K562 (cell line): ENCODE data around the gene MAGT1. TPM values are rescaled to one million over a fixed set of nuclear protein-coding genes. Genes with fewer than 3 reads are reported as not detected.
"Not testable (repeated sequence)": the region's sequence is repeated elsewhere in the genome, so short reads cannot be mapped to it uniquely, and the experiment has no call there.

ENCODE experiments used
- ATAC-seq: fragments of 200-7000 bp; cut with Tn5 transposase; 3 replicates; pipeline ENCODE4 v1.9.1; 2020; ENCODE audit warnings: moderate library complexity
- BruUV-seq: library from RNA; stranded (reverse); fragments of 400-500 nt; replicated peaks from 2 replicates; lab custom pipeline; 2021; lab: Mats Ljungman, UMichigan
- CTCF ChIA-PET: fragments of 300-600 bp; formaldehyde crosslinking; extraction: SDS; loops from one replicate; lab custom pipeline; 2021; ENCODE audit warnings: low intra/inter-chr PET ratio; lab: Yijun Ruan, JAX
- POLR2A ChIA-PET: fragments of 300-600, 350-650 bp; sonication (Branson Sonifier 250); formaldehyde crosslinking; extraction: SDS; loops from one replicate; lab custom pipeline; 2021; ENCODE audit warnings: antibody characterized with exemption, inconsistent platforms; lab: Yijun Ruan, JAX
- DNase-seq, 4 experiments: peaks; one replicate each; pipeline versions ENCODE4 v3.0.0 to v3.0.0-alpha.2; 2011 to 2018; ENCODE audit warnings: low spot score in 3 of 4, mixed read lengths in 3 of 4; ENCODE audit errors: extremely low read depth in 1 of 4
- FAIRE-seq: peaks from 2 replicates; lab custom pipeline; 2011; peaks lifted over from hg19 to GRCh38; lab: Jason Lieb, UNC
- H2AFZ ChIP-seq: 2 replicates; pipeline ENCODE4 v1.6.0; 2011; ENCODE audit warnings: low read depth, low read length, control low read depth, inconsistent platforms
- H3K27ac ChIP-seq: fragments of 200-600 bp; 3 replicates; pipeline ENCODE4 v1.8.0; 2011; ENCODE audit warnings: low read depth, mild to moderate bottlenecking, control low read depth, inconsistent platforms, low read length, moderate library complexity, mixed read lengths; ENCODE audit errors: extremely low read depth
- H3K27me3 ChIP-seq, 2 experiments: fragments of 300-600 bp in 1 of 2; 2 replicates in 1 of 2; 3 replicates in 1 of 2; pipeline versions ENCODE4 v1.6.0 to v1.8.0; 2011; ENCODE audit warnings: inconsistent platforms in 2 of 2, low read length in 2 of 2, mild to moderate bottlenecking in 1 of 2, mixed read lengths in 1 of 2, moderate library complexity in 1 of 2; ENCODE audit not compliant: control insufficient read depth in 2 of 2, insufficient read depth in 2 of 2
- H3K36me3 ChIP-seq: fragments of 300-600 bp; 3 replicates; pipeline ENCODE4 v1.8.0; 2011; ENCODE audit warnings: mild to moderate bottlenecking, low read length, inconsistent platforms; ENCODE audit not compliant: control insufficient read depth, insufficient read depth
- H3K4me1 ChIP-seq, 2 experiments: fragments of 200-600 bp in 1 of 2; replicated peaks in 1 of 2; 2 replicates in 1 of 2; 3 replicates in 1 of 2; pipeline versions ENCODE4 v1.5.1 to v1.8.0; 2011; ENCODE audit warnings: inconsistent platforms in 2 of 2, low read length in 2 of 2, mild to moderate bottlenecking in 1 of 2, mixed read lengths in 1 of 2, moderate library complexity in 1 of 2; ENCODE audit not compliant: control insufficient read depth in 2 of 2, insufficient read depth in 2 of 2
- H3K4me2 ChIP-seq: 2 replicates; pipeline ENCODE4 v1.6.1; 2011; ENCODE audit warnings: low read length, control low read depth, inconsistent platforms, mixed read lengths; ENCODE audit not compliant: insufficient read depth
- H3K4me3 ChIP-seq: fragments of 200-600 bp; sonication (generic), shearing (Covaris generic); 2 replicates; pipeline ENCODE4 v1.5.1; 2016; ENCODE audit warnings: control low read depth, inconsistent platforms
- H3K79me2 ChIP-seq: fragments of 200-600 bp; 3 replicates; pipeline ENCODE4 v1.8.0; 2011; ENCODE audit warnings: low read length, inconsistent platforms; ENCODE audit not compliant: control insufficient read depth, insufficient read depth
- H3K9ac ChIP-seq, 2 experiments: 2 replicates each; pipeline versions ENCODE4 v1.6.0 to v1.6.1; 2011; ENCODE audit warnings: low read depth in 2 of 2, low read length in 2 of 2, control low read depth in 1 of 2, inconsistent platforms in 1 of 2, mild to moderate bottlenecking in 1 of 2, mixed read lengths in 1 of 2; ENCODE audit not compliant: insufficient read depth in 1 of 2
- H3K9me1 ChIP-seq: one replicate; pipeline ENCODE4 v1.6.0; 2011; ENCODE audit warnings: inconsistent platforms, mild to moderate bottlenecking, low read length, moderate library complexity; ENCODE audit not compliant: control insufficient read depth, insufficient read depth
- H3K9me3 ChIP-seq: replicated peaks from 2 replicates; pipeline ENCODE4 v1.5.1; 2011; ENCODE audit warnings: low read depth, low read length, inconsistent platforms; ENCODE audit not compliant: control insufficient read depth, insufficient read depth
- H4K20me1 ChIP-seq: replicated peaks from 2 replicates; pipeline ENCODE4 v1.6.1; 2011; ENCODE audit warnings: low read length, inconsistent platforms, mixed read lengths; ENCODE audit not compliant: control insufficient read depth, insufficient read depth
- ARID3A ChIP-seq: IDR thresholded peaks from 2 replicates; pipeline ENCODE4 v1.6.1; 2012; ENCODE audit warnings: low read depth, low read length, improper control_type of control experiment, borderline replicate concordance
- GATAD2A ChIP-seq: fragments of 450-650 bp; IDR thresholded peaks from 2 replicates; pipeline ENCODE4 v1.6.1; 2017
- JUNB ChIP-seq: fragments of 450-650 bp; formaldehyde crosslinking; conservative IDR thresholded peaks from 2 replicates; pipeline ENCODE4 v1.4.0; 2020; ENCODE audit warnings: mild to moderate bottlenecking
- NR4A1 ChIP-seq, 2 experiments: fragments of 250-450 bp in 1 of 2; fragments of 450-650 bp in 1 of 2; sonication (Bioruptor Pico) in 1 of 2; IDR thresholded peaks; 2 replicates each; pipeline versions ENCODE4 v1.4.0 to v1.6.1; 2016 to 2020; ENCODE audit warnings: mild to moderate bottlenecking in 2 of 2, missing compliant biosample characterization in 1 of 2, missing genetic modification characterization in 1 of 2, moderate library complexity in 1 of 2
- ZNF146 ChIP-seq: IDR thresholded peaks from one replicate; pipeline ENCODE4 v1.6.1; 2018; ENCODE audit warnings: missing compliant biosample characterization; ENCODE audit not compliant: unreplicated experiment
- ZNF217 ChIP-seq: sonication (generic); formaldehyde crosslinking; IDR thresholded peaks from 2 replicates; pipeline ENCODE4 v1.8.0; 2022; ENCODE audit warnings: mild to moderate bottlenecking, missing genetic modification reagents
- WGBS: fragments of 100-300 bp; shearing (Covaris generic); methylation state at CpG from one replicate; pipeline ENCODE4 v1.1.6; 2016; ENCODE audit warnings: low coverage, mixed read lengths; ENCODE audit not compliant: insufficient coverage; ENCODE audit errors: missing lambda C conversion rate; 5-methylcytosine and 5-hydroxymethylcytosine counted together
- in situ Hi-C: fragments of 300-500 bp; cut with MboI; formaldehyde crosslinking; loops from 4 replicates; pipeline ENCODE4 v1.15.0; 2018; ENCODE audit warnings: inconsistent platforms, mixed read lengths
- intact Hi-C: fragments of 100-400 bp; cut with micrococcal nuclease; formaldehyde crosslinking; loops from 2 replicates; pipeline ENCODE4 v1.14.2; 2022
- polyA plus RNA-seq, 8 experiments: library from polyadenylated mRNA; depleted of rRNA in 4 of 8; stranded (reverse) in 5 of 8; unstranded in 3 of 8; fragments of >200 nt; fragmentation: Nextera tagmentation in 2 of 8; fragmentation: Illumina TruSeq in 1 of 8; extraction: Ambion mirVana in 2 of 8; extraction: Trizol in 1 of 8; gene quantifications; 2 replicates each; pipeline versions ENCODE4 v1.2.1 to v1.2.3, GENCODE V29; 2011 to 2014; ENCODE audit warnings: inconsistent platforms in 1 of 8, missing spikeins in 1 of 8
- total RNA-seq, 7 experiments: library from RNA; depleted of rRNA in 6 of 7; stranded (reverse); fragments of >200 nt in 6 of 7; fragmentation: Illumina TruSeq in 2 of 7; extraction: Trizol in 2 of 7; gene quantifications; 2 replicates each; pipeline versions ENCODE4 v1.2.1 to v1.2.3, GENCODE V29; 2011 to 2021; ENCODE audit warnings: low replicate concordance in 1 of 7

MAGT1 gene
- total and polyA plus RNA-seq, 9 of the 15 experiments (the other 6 are each of a cell fraction or from before 2014, with no cell fraction given) = 15.5 to 46.2 (median 28.8) TPM

- intact Hi-C loops, H3K9me3 ChIP-seq, H3K4me1 ChIP-seq, H3K36me3 ChIP-seq, H3K9me1 ChIP-seq, FAIRE-seq, H3K79me2 ChIP-seq, H2AFZ ChIP-seq, POLR2A ChIA-PET, H3K4me2 ChIP-seq, H3K9ac ChIP-seq, H3K4me3 ChIP-seq, H3K27me3 ChIP-seq, DNase-seq, H3K27ac ChIP-seq, in situ Hi-C loops, ATAC-seq, CTCF ChIA-PET, BruUV-seq, H4K20me1 ChIP-seq: not testable (repeated sequence)
- peak; percentile 41 for TF ChIP-seq ZNF146
- WGBS = 38% methylated on average over 1 of the region's 4 CpGs
These were observed 13.8 kb downstream of the MAGT1 start for GRCh38 chrX:77881418-77881817.

GRCh38 chrX:77875372-77875771, 19.9 kb downstream of the MAGT1 start:
- Histone ChIP-seq H3K4me2 (no peak overlapping the region), H3K36me3 (peaks cover 6% of the 10 kb centered on the region; the same call in 2 of the 3 replicates), H3K4me1 (no peaks in the 10 kb centered on the region), H3K9ac (no peak overlapping the region), H3K79me2 (no peaks in the 10 kb centered on the region), H4K20me1 (no peaks in the 10 kb centered on the region), H3K9me1 (no peaks in the 10 kb centered on the region), H3K27ac (no peak overlapping the region), H3K4me3 (no peak overlapping the region), H3K27me3 (no peaks in the 10 kb centered on the region), H3K9me3 (no peaks in the 10 kb centered on the region), H2AFZ (no peak overlapping the region)
- CTCF ChIA-PET = no interaction called here
- POLR2A ChIA-PET = no interaction called here
- TF ChIP-seq GATAD2A (no peak), NR4A1 (CRISPR knock-in tag; IDR thresholded peaks at IDR 0.05) (no peak), NR4A1 (tag; IDR thresholded peaks at IDR 0.05) (no peak), JUNB (CRISPR knock-in tag) (no peak), ZNF217 (CRISPR knock-in tag) (no peak), ARID3A (no peak)
- DNase-seq = no peak
- whole genome bisulfite sequencing = 69% methylated on average over 8 of the region's 8 CpGs
- no peak for ATAC-seq
- in situ Hi-C loops (no loop called here), intact Hi-C loops (no loop called here)
- FAIRE-seq = no peak
- BruUV-seq = no TSS peak
